H9 (cell line): Measurements from ENCODE around the gene PIBF1. TPM values are rescaled to one million over a fixed set of nuclear protein-coding genes. Genes with fewer than 3 reads are reported as not detected.

Source experiments
- DNase-seq: peaks from one replicate; pipeline ENCODE4 v3.0.0-alpha.2; 2017
- H2AFZ ChIP-seq: one replicate; pipeline ENCODE4 v1.6.1; 2013; ENCODE audit warnings: mild to moderate bottlenecking, low read length, control low read depth, moderate library complexity
- H2AK5ac ChIP-seq: 2 replicates; pipeline ENCODE4 v1.6.1; 2013; ENCODE audit warnings: low read length, control low read depth, mixed read lengths; ENCODE audit not compliant: insufficient read length
- H2BK120ac ChIP-seq: one replicate; pipeline ENCODE4 v1.6.1; 2013; ENCODE audit warnings: low read depth, mild to moderate bottlenecking, low read length, control low read depth, inconsistent platforms; ENCODE audit not compliant: poor library complexity, severe bottlenecking
- H2BK12ac ChIP-seq: 2 replicates; pipeline ENCODE4 v1.6.1; 2013; ENCODE audit warnings: low read length, control low read depth, mixed read lengths, low read depth; ENCODE audit not compliant: insufficient read length
- H2BK15ac ChIP-seq: 2 replicates; pipeline ENCODE4 v1.6.1; 2013; ENCODE audit warnings: low read depth, low read length, control low read depth
- H2BK20ac ChIP-seq: one replicate; pipeline ENCODE4 v1.6.1; 2013; ENCODE audit warnings: low read depth, mild to moderate bottlenecking, low read length, control low read depth, inconsistent platforms; ENCODE audit not compliant: poor library complexity, severe bottlenecking
- H2BK5ac ChIP-seq: 2 replicates; pipeline ENCODE4 v1.6.1; 2013; ENCODE audit warnings: low read length, control low read depth, mixed read lengths; ENCODE audit not compliant: insufficient read length
- H3K14ac ChIP-seq: 2 replicates; pipeline ENCODE4 v1.6.1; 2013; ENCODE audit warnings: low read length, control low read depth; ENCODE audit not compliant: insufficient read depth
- H3K18ac ChIP-seq: 2 replicates; pipeline ENCODE4 v1.6.1; 2013; ENCODE audit warnings: low read depth, mild to moderate bottlenecking, mixed read lengths, low read length, control low read depth; ENCODE audit not compliant: insufficient read length
- H3K23ac ChIP-seq: 2 replicates; pipeline ENCODE4 v1.6.1; 2013; ENCODE audit warnings: low read length, control low read depth, mixed read lengths, low read depth; ENCODE audit not compliant: insufficient read length
- H3K23me2 ChIP-seq: 2 replicates; pipeline ENCODE4 v1.6.1; 2013; ENCODE audit warnings: low read depth, mild to moderate bottlenecking, mixed read lengths, low read length, control low read depth; ENCODE audit not compliant: insufficient read length, poor library complexity, severe bottlenecking
- H3K27ac ChIP-seq: 2 replicates; pipeline ENCODE4 v1.5.1; 2013; ENCODE audit warnings: low read length, control low read depth, mixed read lengths, low read depth; ENCODE audit not compliant: insufficient read length
- H3K27me3 ChIP-seq: 2 replicates; pipeline ENCODE4 v1.6.1; 2013; ENCODE audit warnings: low read length, control low read depth, inconsistent platforms; ENCODE audit not compliant: insufficient read depth
- H3K4ac ChIP-seq: 2 replicates; pipeline ENCODE4 v1.6.1; 2013; ENCODE audit warnings: low read depth, mild to moderate bottlenecking, control low read depth, inconsistent platforms, low read length, moderate library complexity
- H3K4me1 ChIP-seq: 2 replicates; pipeline ENCODE4 v1.6.1; 2013; ENCODE audit warnings: low read length, control low read depth, inconsistent platforms; ENCODE audit not compliant: insufficient read depth
- H3K4me2 ChIP-seq: 2 replicates; pipeline ENCODE4 v1.6.1; 2013; ENCODE audit warnings: low read length, control low read depth, mixed read lengths; ENCODE audit not compliant: insufficient read length, insufficient read depth
- H3K56ac ChIP-seq: 2 replicates; pipeline ENCODE4 v1.6.1; 2013; ENCODE audit warnings: low read depth, mild to moderate bottlenecking, mixed read lengths, low read length, control low read depth; ENCODE audit not compliant: insufficient read length
- H3K79me1 ChIP-seq: 2 replicates; pipeline ENCODE4 v1.6.1; 2013; ENCODE audit warnings: low read depth, mild to moderate bottlenecking, moderate library complexity, low read length, control low read depth, inconsistent platforms; ENCODE audit not compliant: insufficient read depth, poor library complexity, severe bottlenecking
- H3K79me2 ChIP-seq: 2 replicates; pipeline ENCODE4 v1.6.1; 2013; ENCODE audit warnings: low read length, control low read depth, inconsistent platforms; ENCODE audit not compliant: insufficient read depth
- H3K9ac ChIP-seq: 2 replicates; pipeline ENCODE4 v1.6.1; 2013; ENCODE audit warnings: low read length, control low read depth, mixed read lengths; ENCODE audit not compliant: insufficient read length; ENCODE audit errors: extremely low read depth
- H3K9me3 ChIP-seq: one replicate; pipeline ENCODE4 v1.6.1; 2013; ENCODE audit warnings: low read depth, low read length, inconsistent platforms; ENCODE audit not compliant: control insufficient read depth
- H3T11ph ChIP-seq: one replicate; pipeline ENCODE4 v1.6.1; 2013; ENCODE audit warnings: mild to moderate bottlenecking, low read length, control low read depth, inconsistent platforms
- H4K20me1 ChIP-seq: one replicate; pipeline ENCODE4 v1.6.1; 2013; ENCODE audit not compliant: control insufficient read depth, insufficient read length, insufficient read depth
- H4K5ac ChIP-seq: 2 replicates; pipeline ENCODE4 v1.6.1; 2013; ENCODE audit warnings: low read depth, mild to moderate bottlenecking, mixed read lengths, low read length, control low read depth; ENCODE audit not compliant: insufficient read length
- H4K8ac ChIP-seq: replicated peaks from 2 replicates; pipeline ENCODE4 v1.6.1; 2013; ENCODE audit warnings: low read length, control low read depth, mixed read lengths, low read depth; ENCODE audit not compliant: insufficient read length
- H4K91ac ChIP-seq: 2 replicates; pipeline ENCODE4 v1.6.1; 2013; ENCODE audit warnings: low read depth, mild to moderate bottlenecking, moderate library complexity, mixed read lengths, low read length, control low read depth; ENCODE audit not compliant: insufficient read length
- H3K27ac Mint-ChIP-seq, 3 experiments: 2 replicates in 2 of 3; 3 replicates in 1 of 3; pipeline ENCODE4 v1.8.0; 2020 to 2021; ENCODE audit warnings: mixed read lengths in 3 of 3, mild to moderate bottlenecking in 1 of 3, moderate library complexity in 1 of 3
- H3K27me3 Mint-ChIP-seq: 2 replicates; pipeline ENCODE4 v1.8.0; 2021; ENCODE audit warnings: low read depth, mild to moderate bottlenecking, moderate library complexity, mixed read lengths
- H3K36me3 Mint-ChIP-seq, 3 experiments: 2 replicates in 2 of 3; 3 replicates in 1 of 3; pipeline ENCODE4 v1.8.0; 2020 to 2021; ENCODE audit warnings: low read depth in 3 of 3, mixed read lengths in 3 of 3; ENCODE audit not compliant: insufficient read depth in 1 of 3
- H3K4me1 Mint-ChIP-seq, 2 experiments: 2 replicates each; pipeline ENCODE4 v1.8.0; 2020; ENCODE audit warnings: mixed read lengths in 2 of 2
- H3K4me3 Mint-ChIP-seq, 2 experiments: 2 replicates in 1 of 2; 3 replicates in 1 of 2; pipeline ENCODE4 v1.8.0; 2020 to 2021; ENCODE audit warnings: mild to moderate bottlenecking in 2 of 2, mixed read lengths in 2 of 2, moderate library complexity in 1 of 2
- H3K9me3 Mint-ChIP-seq, 2 experiments: 2 replicates in 1 of 2; 3 replicates in 1 of 2; pipeline ENCODE4 v1.8.0; 2020; ENCODE audit warnings: mild to moderate bottlenecking in 2 of 2, mixed read lengths in 2 of 2, moderate library complexity in 1 of 2
- CTCF ChIP-seq: fragments of 200-600 bp; sonication (generic); conservative IDR thresholded peaks from 3 replicates; pipeline ENCODE4 v1.8.0; 2021; ENCODE audit warnings: antibody characterized with exemption, mild to moderate bottlenecking
- WGBS: extraction: QIAGEN DNeasy Blood & Tissue Kit; methylation state at CpG from one replicate; pipeline ENCODE4 v1.1.7; 2013; ENCODE audit warnings: missing lambda C conversion rate, low lambda C conversion rate, mixed read lengths; ENCODE audit not compliant: insufficient read length; ENCODE audit errors: extremely low coverage; 5-methylcytosine and 5-hydroxymethylcytosine counted together
- total RNA-seq: library from RNA; stranded (reverse); gene quantifications from 2 replicates; pipeline ENCODE4 v1.2.1, GENCODE V29; 2021

Gene PIBF1
- total RNA-seq, 1 experiment from 2014 or later = 12.7 TPM

GRCh38 chr13:72792640-72793039, 10.7 kb downstream of the PIBF1 start:
- no CpG with 5 or more reads among the region's 2 CpGs for WGBS
- Histone ChIP-seq H3K23me2 (no peaks in the 10 kb centered on the region), H2BK5ac (no peak overlapping the region)

More at GRCh38 chr13:72792640-72793039, 10.7 kb downstream of the PIBF1 start:
- H3K4me1 Mint-ChIP-seq = no peaks in the 10 kb centered on the region
- H2BK15ac ChIP-seq = no peak overlapping the region
- no peak overlapping the region for H2BK12ac ChIP-seq
- H3K27ac Mint-ChIP-seq = no peak overlapping the region
- no peak overlapping the region for H4K5ac ChIP-seq
- no peaks in the 10 kb centered on the region for H3K4me1 ChIP-seq
- no peak overlapping the region for H2BK20ac ChIP-seq
- TF ChIP-seq CTCF = no peak
- H3K4me2 ChIP-seq = no peak overlapping the region
- H3K18ac ChIP-seq = no peak overlapping the region
- DNase-seq = no peak
- H4K8ac ChIP-seq = no peak overlapping the region
- no peak overlapping the region for H2AK5ac ChIP-seq
- no peak overlapping the region for H3T11ph ChIP-seq
- no peak overlapping the region for H2BK120ac ChIP-seq
- no peak overlapping the region for H3K27ac ChIP-seq
- H3K27me3 ChIP-seq = no peaks in the 10 kb centered on the region
- no peak overlapping the region for H3K9ac ChIP-seq
- no peaks in the 10 kb centered on the region for H3K79me2 ChIP-seq
- no peaks in the 10 kb centered on the region for H3K9me3 Mint-ChIP-seq
- no peaks in the 10 kb centered on the region for H3K9me3 ChIP-seq
- no peak overlapping the region for H4K91ac ChIP-seq
- no peak overlapping the region for H3K4me3 Mint-ChIP-seq
- H3K23ac ChIP-seq = no peak overlapping the region
- H3K14ac ChIP-seq = no peak overlapping the region
- H4K20me1 ChIP-seq = no peaks in the 10 kb centered on the region
- H3K4ac ChIP-seq = no peak overlapping the region
- H3K56ac ChIP-seq = no peak overlapping the region
- no peaks in the 10 kb centered on the region for H3K79me1 ChIP-seq
- H3K27me3 Mint-ChIP-seq = no peaks in the 10 kb centered on the region
- H2AFZ ChIP-seq = no peak overlapping the region
- peaks cover 12 to 34% (median 28%) of the 10 kb centered on the region in 3 experiments for H3K36me3 Mint-ChIP-seq
